Measurements from ENCODE around the gene VPS37B.

DNA sequence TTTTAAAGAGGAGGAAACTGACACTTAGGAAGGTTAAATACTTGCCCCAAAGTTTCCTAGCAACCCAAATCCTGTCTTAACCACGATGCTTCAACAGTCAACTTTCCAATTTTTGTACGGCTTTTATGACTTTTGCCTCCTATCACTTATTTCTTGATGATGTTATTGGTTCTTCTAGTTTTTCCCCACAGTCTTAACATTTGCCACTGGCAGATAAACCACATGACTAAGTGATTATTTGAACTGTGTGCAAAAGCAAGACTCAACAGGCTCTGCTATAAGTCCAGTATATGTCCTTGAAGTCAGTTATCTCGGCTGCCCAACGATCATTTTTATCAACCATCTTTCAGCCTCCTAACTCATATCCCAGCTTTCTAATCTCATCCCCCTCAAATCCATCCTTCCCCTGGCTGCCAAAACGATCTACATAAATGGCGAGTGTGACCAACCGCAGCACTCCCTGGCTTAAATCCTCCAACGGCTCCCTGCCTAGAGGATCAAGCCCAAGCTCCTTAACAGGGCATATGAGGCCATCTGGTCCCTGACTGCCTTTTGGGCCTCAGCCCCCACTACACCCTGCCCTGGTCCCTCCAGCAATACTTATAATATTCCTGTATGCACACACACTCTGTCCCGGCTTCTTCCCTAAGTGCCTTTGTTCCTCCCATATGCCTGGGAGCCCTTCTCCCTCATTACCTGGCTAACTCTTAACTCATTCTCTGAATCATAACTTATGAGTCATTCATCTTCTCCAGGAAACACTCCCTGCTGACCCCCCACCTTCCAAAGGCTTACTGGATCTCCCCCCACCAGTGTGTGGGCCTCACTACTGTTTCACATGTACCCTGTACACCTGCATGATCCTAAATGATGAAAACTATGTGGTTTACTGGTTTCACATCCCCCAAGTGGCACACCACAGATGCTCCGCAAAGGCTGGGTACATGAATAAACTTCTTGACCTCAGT is 8.8 kb downstream of the VPS37B start:
- TF ChIP-seq EZH2phosphoT487 (IDR thresholded peaks at IDR 0.05; ENCODE audit: low read length), result no peak
- TF ChIP-seq EZH2 (optimal IDR thresholded peaks at IDR 0.05; ENCODE audit: low read depth, low read length), result no peak
